KMS-11 (cell line): Measurements from ENCODE around the gene OS9.

Experiments
- H2AFZ ChIP-seq: fragments of 200-600 bp; sonication (generic); 2 replicates; pipeline ENCODE4 v1.6.1; 2016; ENCODE audit warnings: antibody characterized with exemption, mixed run types, low read depth
- H3K27ac ChIP-seq: fragments of 200-600 bp; sonication (generic); 2 replicates; pipeline ENCODE4 v1.6.1; 2016; ENCODE audit warnings: mild to moderate bottlenecking, mixed run types
- H3K27me3 ChIP-seq: fragments of 200-600 bp; sonication (generic); 2 replicates; pipeline ENCODE4 v1.6.1; 2017; ENCODE audit warnings: mild to moderate bottlenecking, low read depth, mixed run types, moderate library complexity; ENCODE audit not compliant: insufficient read depth
- H3K36me3 ChIP-seq: fragments of 200-600 bp; sonication (generic); 2 replicates; pipeline ENCODE4 v1.6.1; 2017; ENCODE audit warnings: mild to moderate bottlenecking, mixed run types; ENCODE audit not compliant: insufficient read depth
- H3K4me1 ChIP-seq: fragments of 200-600 bp; sonication (generic); 2 replicates; pipeline ENCODE4 v1.6.1; 2016; ENCODE audit warnings: mild to moderate bottlenecking, low read depth, mixed run types; ENCODE audit not compliant: poor library complexity, severe bottlenecking
- H3K4me2 ChIP-seq: fragments of 200-600 bp; sonication (generic); 2 replicates; pipeline ENCODE4 v1.7.0; 2016; ENCODE audit warnings: mild to moderate bottlenecking, mixed run types
- H3K4me3 ChIP-seq: fragments of 200-600 bp; sonication (generic); IDR thresholded peaks from 2 replicates; pipeline ENCODE4 v1.6.1; 2017; ENCODE audit warnings: low read depth, low read length, mixed read lengths; ENCODE audit not compliant: insufficient read depth
- H3K79me2 ChIP-seq: fragments of 200-600 bp; sonication (generic); 2 replicates; pipeline ENCODE4 v1.6.1; 2016; ENCODE audit warnings: low read depth, mixed run types; ENCODE audit not compliant: insufficient read depth
- H3K9ac ChIP-seq: fragments of 200-600 bp; sonication (generic); 2 replicates; pipeline ENCODE4 v1.6.1; 2016; ENCODE audit warnings: mild to moderate bottlenecking, mixed run types
- H4K20me1 ChIP-seq: fragments of 200-600 bp; sonication (generic); 2 replicates; pipeline ENCODE4 v1.6.1; 2016; ENCODE audit warnings: mild to moderate bottlenecking, mixed run types; ENCODE audit not compliant: insufficient read depth
- TF ChIP-seq, protein P1 (sequence below): fragments of 200-600 bp; sonication (generic); conservative IDR thresholded peaks from 2 replicates; pipeline ENCODE4 v1.6.1; 2017; ENCODE audit warnings: low read depth, mild to moderate bottlenecking, antibody characterized with exemption, low read length, moderate library complexity, mixed read lengths

OS9 gene

DNA sequence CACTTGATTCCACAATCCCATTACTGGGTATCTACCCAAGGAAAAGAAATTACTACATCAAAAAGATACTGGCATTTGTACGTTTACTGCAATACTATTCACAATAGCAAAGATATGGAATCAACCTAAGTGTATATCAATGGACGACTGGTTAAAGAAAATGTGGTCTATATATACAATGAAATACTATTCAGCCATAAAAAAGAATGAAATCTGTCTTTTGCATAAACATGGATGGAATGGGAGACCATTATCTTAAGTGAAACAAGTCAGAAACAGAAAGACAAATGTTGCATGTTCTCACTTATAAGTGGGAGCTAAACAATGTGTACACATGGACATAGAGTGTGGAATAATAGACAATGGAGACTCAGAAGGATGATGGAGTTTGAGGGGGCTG is 5.0 kb upstream of the OS9 start:
- Histone ChIP-seq H3K4me2 (no peak overlapping the region), H3K9ac (no peak overlapping the region), H3K27me3 (no peaks in the 10 kb centered on the region), H3K79me2 (no peaks in the 10 kb centered on the region), H3K4me3 (no peak overlapping the region), H2AFZ (no peak overlapping the region), H4K20me1 (no peaks in the 10 kb centered on the region), H3K36me3 (no peaks in the 10 kb centered on the region), H3K27ac (no peak overlapping the region), H3K4me1 (peaks cover 6% of the 10 kb centered on the region)
- TF ChIP-seq, protein P1, sequence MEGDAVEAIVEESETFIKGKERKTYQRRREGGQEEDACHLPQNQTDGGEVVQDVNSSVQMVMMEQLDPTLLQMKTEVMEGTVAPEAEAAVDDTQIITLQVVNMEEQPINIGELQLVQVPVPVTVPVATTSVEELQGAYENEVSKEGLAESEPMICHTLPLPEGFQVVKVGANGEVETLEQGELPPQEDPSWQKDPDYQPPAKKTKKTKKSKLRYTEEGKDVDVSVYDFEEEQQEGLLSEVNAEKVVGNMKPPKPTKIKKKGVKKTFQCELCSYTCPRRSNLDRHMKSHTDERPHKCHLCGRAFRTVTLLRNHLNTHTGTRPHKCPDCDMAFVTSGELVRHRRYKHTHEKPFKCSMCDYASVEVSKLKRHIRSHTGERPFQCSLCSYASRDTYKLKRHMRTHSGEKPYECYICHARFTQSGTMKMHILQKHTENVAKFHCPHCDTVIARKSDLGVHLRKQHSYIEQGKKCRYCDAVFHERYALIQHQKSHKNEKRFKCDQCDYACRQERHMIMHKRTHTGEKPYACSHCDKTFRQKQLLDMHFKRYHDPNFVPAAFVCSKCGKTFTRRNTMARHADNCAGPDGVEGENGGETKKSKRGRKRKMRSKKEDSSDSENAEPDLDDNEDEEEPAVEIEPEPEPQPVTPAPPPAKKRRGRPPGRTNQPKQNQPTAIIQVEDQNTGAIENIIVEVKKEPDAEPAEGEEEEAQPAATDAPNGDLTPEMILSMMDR = no peak

DNA sequence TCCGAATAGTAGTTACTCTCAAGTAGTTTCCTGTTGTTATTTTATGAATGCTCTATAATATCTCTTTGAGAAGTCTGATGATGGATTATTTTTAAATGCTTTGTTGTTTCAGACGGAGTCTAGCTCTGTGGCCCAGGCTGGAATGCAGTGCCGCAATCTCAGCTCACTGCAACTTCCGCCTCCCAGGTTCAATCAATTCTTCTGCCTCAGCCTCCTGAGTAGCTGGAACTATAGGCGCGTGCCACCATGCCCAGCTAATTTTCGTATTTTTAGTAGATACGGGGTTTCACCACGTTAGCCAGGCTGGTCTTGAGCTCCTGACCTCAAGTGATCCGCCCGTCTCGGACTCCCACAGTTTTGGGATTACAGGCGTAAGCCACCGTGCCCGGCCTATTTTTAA is 1.4 kb upstream of the OS9 start:
- TF ChIP-seq, protein P1 = no peak
- Histone ChIP-seq H3K27ac (no peak overlapping the region), H3K4me3 (no peak overlapping the region), H3K27me3 (no peaks in the 10 kb centered on the region), H3K36me3 (no peaks in the 10 kb centered on the region), H3K79me2 (peaks cover 14% of the 10 kb centered on the region), H3K4me2 (no peak overlapping the region), H3K9ac (no peak overlapping the region), H3K4me1 (peaks cover 15% of the 10 kb centered on the region), H2AFZ (no peak overlapping the region), H4K20me1 (no peaks in the 10 kb centered on the region)

DNA sequence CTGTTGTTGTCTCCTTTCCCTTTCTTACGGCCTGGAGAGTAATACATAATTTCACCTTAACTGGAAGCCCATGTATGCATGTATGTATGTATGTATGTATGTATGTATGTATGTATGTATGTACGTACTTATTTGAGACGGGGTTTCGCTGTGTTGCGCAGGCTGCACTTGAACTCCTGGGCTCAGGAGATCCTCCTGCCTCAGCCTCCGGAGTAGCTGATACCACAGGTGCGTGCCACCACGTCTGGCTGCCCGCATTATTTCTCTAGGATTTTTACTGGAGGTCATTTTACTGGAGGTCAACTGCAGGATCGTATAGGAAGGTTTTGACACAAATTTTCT is 644 bp upstream of the OS9 start:
- Histone ChIP-seq H2AFZ (peak overlapping the region; percentile 74), H3K4me1 (peaks cover 15% of the 10 kb centered on the region), H3K4me3 (no peak overlapping the region), H3K27ac (no peak overlapping the region), H3K36me3 (no peaks in the 10 kb centered on the region; the same call in 1 of the 2 replicates), H3K4me2 (peak overlapping the region; percentile 26), H3K27me3 (no peaks in the 10 kb centered on the region), H4K20me1 (no peaks in the 10 kb centered on the region), H3K79me2 (peaks cover 14% of the 10 kb centered on the region), H3K9ac (no peak overlapping the region)
- TF ChIP-seq, protein P1 = no peak

DNA sequence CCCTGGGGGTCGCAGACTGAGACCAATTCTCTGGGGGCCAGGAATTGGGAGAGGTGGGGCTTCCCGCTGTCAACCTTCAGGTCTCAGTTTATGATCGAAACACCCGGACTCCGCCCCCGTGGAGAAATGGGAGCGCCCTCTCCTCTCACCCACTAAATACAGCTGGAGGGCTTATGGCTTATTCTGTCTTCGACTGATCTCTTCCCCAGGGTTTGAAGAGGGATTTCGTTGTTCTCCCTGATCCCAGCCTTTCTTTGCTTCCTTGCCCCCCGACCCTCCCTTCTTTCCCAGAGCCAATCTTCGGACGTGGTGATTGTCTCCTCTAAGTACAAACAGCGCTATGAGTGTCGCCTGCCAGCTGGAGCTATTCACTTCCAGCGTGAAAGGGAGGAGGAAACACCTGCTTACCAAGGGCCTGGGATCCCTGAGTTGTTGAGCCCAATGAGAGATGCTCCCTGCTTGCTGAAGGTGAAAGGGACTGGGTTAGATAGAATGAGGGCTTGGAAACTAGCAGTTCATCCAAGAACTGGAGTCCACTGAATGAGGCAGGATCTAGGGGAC is 607 bp downstream of the OS9 start:
- Histone ChIP-seq H3K4me3 (peak overlapping the region; percentile 92), H3K27ac (peak overlapping the region; percentile 28; the same call in 1 of the 2 replicates), H4K20me1 (no peaks in the 10 kb centered on the region), H3K4me1 (peaks cover 15% of the 10 kb centered on the region), H3K27me3 (no peaks in the 10 kb centered on the region), H2AFZ (peak overlapping the region; percentile 89), H3K36me3 (no peaks in the 10 kb centered on the region; the same call in 1 of the 2 replicates), H3K9ac (peak overlapping the region; percentile 64), H3K4me2 (peak overlapping the region; percentile 89), H3K79me2 (peaks cover 14% of the 10 kb centered on the region)
- TF ChIP-seq, protein P1 = no peak
